Gastrocnemius medialis (tissue), 4 donors: Measurements from ENCODE around the gene MAPK8.

Experiments
- POLR2A ChIP-seq, 2 donors: fragments of 450-650 bp; IDR thresholded peaks; one replicate each; pipeline ENCODE4 v1.6.1; 2017; ENCODE audit warnings: antibody characterized with exemption in 2 of 2, mild to moderate bottlenecking in 2 of 2, moderate library complexity in 2 of 2
- TF ChIP-seq, protein P1 (sequence below), 5 experiments: fragments of 450-650 bp in 3 of 5; fragments of 200-600 bp in 2 of 5; sonication (generic) in 2 of 5; IDR thresholded peaks in 4 of 5; conservative IDR thresholded peaks in 1 of 5; 1 replicate in 4 of 5; 2 replicates in 1 of 5; pipeline ENCODE4 v1.5.1; 2016 to 2019; ENCODE audit warnings: antibody characterized with exemption in 5 of 5, mild to moderate bottlenecking in 3 of 5, moderate library complexity in 3 of 5

DNA sequence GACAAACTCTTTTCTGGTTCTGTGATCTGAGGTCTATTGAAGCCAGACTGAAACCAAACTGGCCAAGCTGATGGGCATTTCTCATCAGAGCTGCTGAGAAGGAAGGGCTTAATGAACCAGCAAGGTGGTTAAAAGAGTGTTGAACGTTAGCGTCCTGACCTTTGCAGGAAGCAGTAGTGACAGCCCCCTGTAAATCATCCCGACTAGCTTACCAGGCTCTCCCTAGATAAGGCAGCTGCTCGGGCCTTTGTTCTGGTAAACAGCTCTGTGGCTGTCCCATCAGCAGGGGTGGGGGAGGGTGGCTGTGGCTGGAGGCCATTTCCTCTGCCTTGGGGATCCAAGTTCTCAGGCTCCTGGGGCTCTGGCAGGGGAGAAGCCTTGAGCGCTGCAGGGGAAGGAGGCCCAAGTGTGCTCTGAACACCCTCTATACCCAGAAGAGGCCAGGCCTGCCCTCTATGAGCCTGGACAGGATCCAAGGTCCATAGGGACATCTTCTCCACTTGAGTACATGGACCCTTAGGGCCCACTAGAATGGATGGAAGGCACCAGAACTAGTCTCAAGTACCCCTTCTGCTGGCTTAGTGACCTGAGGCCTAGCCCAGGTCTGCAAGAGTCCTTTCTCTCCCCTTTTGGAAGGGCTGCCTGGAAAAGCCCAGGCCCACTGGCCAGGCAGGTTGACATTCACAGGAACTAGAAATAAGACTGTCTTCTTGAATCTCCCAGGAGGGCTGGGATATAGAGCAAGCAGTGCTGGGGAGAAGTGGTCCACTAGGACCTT lies 163.8 kb downstream of the MAPK8 start:
- TF ChIP-seq, protein P1, sequence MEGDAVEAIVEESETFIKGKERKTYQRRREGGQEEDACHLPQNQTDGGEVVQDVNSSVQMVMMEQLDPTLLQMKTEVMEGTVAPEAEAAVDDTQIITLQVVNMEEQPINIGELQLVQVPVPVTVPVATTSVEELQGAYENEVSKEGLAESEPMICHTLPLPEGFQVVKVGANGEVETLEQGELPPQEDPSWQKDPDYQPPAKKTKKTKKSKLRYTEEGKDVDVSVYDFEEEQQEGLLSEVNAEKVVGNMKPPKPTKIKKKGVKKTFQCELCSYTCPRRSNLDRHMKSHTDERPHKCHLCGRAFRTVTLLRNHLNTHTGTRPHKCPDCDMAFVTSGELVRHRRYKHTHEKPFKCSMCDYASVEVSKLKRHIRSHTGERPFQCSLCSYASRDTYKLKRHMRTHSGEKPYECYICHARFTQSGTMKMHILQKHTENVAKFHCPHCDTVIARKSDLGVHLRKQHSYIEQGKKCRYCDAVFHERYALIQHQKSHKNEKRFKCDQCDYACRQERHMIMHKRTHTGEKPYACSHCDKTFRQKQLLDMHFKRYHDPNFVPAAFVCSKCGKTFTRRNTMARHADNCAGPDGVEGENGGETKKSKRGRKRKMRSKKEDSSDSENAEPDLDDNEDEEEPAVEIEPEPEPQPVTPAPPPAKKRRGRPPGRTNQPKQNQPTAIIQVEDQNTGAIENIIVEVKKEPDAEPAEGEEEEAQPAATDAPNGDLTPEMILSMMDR (IDR thresholded peaks at IDR 0.05 in 4 of 5, conservative IDR thresholded peaks at IDR 0.05 in 1 of 5) = no peak
- TF ChIP-seq POLR2A (IDR thresholded peaks at IDR 0.05) = no peak
